ENCODE data around the gene RAB3C.

Gene RAB3C

DNA sequence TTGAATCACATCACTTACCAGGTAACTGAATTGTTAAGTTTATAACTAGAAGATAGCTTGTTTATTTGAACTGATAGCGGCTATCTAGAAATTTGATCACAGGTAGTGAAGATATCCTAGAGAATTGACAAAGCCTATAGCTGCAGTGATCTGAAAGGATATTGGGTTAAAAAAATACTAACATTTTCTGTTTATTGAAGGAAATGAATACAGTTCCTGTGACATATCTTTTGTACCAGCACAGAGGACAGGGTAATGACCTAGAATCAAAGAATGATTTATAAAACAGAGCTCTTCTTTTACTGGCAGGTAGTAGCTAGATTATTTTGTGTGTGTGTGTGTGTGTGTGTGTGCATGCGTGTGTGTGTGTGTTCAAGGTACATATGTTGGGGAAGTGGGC lies 94.8 kb downstream of the RAB3C start:
- Histone ChIP-seq H3K36me3 (ENCODE audit: insufficient read depth) (no peaks in the 10 kb centered on the region), H4K20me1 (ENCODE audit: insufficient read depth) (no peaks in the 10 kb centered on the region), H3K79me2 (ENCODE audit: insufficient read depth, low read depth) (no peaks in the 10 kb centered on the region), H3K27me3 (ENCODE audit: insufficient read depth, low read depth) (no peaks in the 10 kb centered on the region), H3K4me2 (no peak overlapping the region), H2AFZ (ENCODE audit: low read depth) (no peak overlapping the region), H3K4me3 (IDR thresholded peaks at IDR 0.05; ENCODE audit: insufficient read depth, low read depth, low read length) (no peak overlapping the region), H3K4me1 (ENCODE audit: low read depth, poor library complexity, severe bottlenecking) (no peaks in the 10 kb centered on the region), H3K27ac (no peak overlapping the region), H3K9ac (no peak overlapping the region)
- TF ChIP-seq, protein P1, sequence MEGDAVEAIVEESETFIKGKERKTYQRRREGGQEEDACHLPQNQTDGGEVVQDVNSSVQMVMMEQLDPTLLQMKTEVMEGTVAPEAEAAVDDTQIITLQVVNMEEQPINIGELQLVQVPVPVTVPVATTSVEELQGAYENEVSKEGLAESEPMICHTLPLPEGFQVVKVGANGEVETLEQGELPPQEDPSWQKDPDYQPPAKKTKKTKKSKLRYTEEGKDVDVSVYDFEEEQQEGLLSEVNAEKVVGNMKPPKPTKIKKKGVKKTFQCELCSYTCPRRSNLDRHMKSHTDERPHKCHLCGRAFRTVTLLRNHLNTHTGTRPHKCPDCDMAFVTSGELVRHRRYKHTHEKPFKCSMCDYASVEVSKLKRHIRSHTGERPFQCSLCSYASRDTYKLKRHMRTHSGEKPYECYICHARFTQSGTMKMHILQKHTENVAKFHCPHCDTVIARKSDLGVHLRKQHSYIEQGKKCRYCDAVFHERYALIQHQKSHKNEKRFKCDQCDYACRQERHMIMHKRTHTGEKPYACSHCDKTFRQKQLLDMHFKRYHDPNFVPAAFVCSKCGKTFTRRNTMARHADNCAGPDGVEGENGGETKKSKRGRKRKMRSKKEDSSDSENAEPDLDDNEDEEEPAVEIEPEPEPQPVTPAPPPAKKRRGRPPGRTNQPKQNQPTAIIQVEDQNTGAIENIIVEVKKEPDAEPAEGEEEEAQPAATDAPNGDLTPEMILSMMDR (conservative IDR thresholded peaks at IDR 0.05; ENCODE audit: low read depth, low read length) = no peak

DNA sequence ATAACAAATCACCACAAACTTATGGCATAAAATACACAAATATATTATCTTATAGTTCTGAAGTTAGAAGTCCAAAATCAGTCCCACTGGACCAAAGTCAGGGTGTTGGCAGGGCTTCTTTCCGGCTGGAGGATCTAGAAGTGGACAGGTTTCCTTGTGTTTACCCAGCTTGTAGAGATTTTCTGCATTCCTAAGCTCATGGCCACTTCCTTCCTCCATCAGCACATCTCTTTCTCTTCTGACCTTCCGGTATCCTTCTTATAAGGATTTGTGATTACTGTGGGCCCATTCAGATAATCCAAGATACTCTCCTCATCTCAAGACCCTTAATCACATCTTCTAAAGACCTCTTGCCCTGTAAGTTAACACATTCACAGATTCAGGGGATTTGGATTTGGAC lies 97.6 kb downstream of the RAB3C start:
- H3K4me3 ChIP-seq (IDR thresholded peaks at IDR 0.05; ENCODE audit: insufficient read depth, low read depth, low read length) = no peak overlapping the region
- H3K27me3 ChIP-seq (ENCODE audit: insufficient read depth, low read depth) = no peaks in the 10 kb centered on the region
- H3K9ac ChIP-seq = no peak overlapping the region
- H3K27ac ChIP-seq = no peak overlapping the region
- TF ChIP-seq, protein P1 (conservative IDR thresholded peaks at IDR 0.05; ENCODE audit: low read depth, low read length) = no peak
- H3K4me1 ChIP-seq (ENCODE audit: low read depth, poor library complexity, severe bottlenecking) = no peaks in the 10 kb centered on the region
- H3K4me2 ChIP-seq = no peak overlapping the region
- no peaks in the 10 kb centered on the region for H3K79me2 ChIP-seq (ENCODE audit: insufficient read depth, low read depth)
- H3K36me3 ChIP-seq (ENCODE audit: insufficient read depth) = no peaks in the 10 kb centered on the region
- no peaks in the 10 kb centered on the region for H4K20me1 ChIP-seq (ENCODE audit: insufficient read depth)
- H2AFZ ChIP-seq (ENCODE audit: low read depth) = no peak overlapping the region

DNA sequence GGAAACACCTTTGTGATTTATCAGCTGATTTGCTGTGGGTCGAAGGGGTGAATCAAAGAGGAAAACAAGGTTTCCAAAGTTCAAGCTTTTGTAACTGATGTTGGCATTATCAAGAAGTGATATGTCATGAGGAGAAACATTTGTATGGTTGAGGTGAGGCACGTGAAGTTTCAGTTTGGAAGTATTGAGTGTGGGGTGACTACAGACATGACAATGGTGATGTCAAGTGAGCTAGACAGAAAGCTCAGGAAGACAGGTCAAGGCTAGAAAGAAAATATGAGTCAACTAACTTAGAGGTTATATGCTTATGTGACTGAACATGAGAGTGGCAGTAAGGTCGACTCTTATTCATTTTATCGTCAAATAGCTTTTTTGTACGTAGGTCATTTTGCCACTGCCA lies 99.1 kb downstream of the RAB3C start:
- Histone ChIP-seq H3K27me3 (ENCODE audit: insufficient read depth, low read depth) (no peaks in the 10 kb centered on the region), H2AFZ (ENCODE audit: low read depth) (no peak overlapping the region), H3K27ac (no peak overlapping the region), H3K79me2 (ENCODE audit: insufficient read depth, low read depth) (no peaks in the 10 kb centered on the region), H4K20me1 (ENCODE audit: insufficient read depth) (no peaks in the 10 kb centered on the region), H3K4me1 (ENCODE audit: low read depth, poor library complexity, severe bottlenecking) (no peaks in the 10 kb centered on the region), H3K36me3 (ENCODE audit: insufficient read depth) (no peaks in the 10 kb centered on the region), H3K9ac (no peak overlapping the region), H3K4me2 (no peak overlapping the region), H3K4me3 (IDR thresholded peaks at IDR 0.05; ENCODE audit: insufficient read depth, low read depth, low read length) (no peak overlapping the region)
- TF ChIP-seq, protein P1 (conservative IDR thresholded peaks at IDR 0.05; ENCODE audit: low read depth, low read length) = no peak

DNA sequence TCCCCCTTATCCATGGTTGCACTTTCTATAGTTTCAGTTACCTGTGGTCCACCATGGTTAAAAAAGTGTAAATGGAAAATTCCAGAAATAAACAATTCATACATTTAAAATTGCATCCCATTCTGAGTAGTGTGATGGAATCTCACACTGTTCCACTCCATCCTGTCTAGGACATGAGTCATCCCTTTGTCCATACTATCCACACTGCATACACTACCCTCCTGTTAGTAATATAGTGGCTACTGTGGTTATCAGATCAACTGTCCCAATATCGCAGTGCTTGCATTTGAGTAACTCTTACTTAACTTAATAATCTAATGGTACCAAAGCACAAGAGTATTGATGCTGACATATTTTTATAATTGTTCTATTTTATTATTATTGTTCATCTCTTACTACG lies 100.7 kb downstream of the RAB3C start:
- Histone ChIP-seq H3K4me3 (IDR thresholded peaks at IDR 0.05; ENCODE audit: insufficient read depth, low read depth, low read length) (no peak overlapping the region), H3K4me2 (no peak overlapping the region), H3K79me2 (ENCODE audit: insufficient read depth, low read depth) (no peaks in the 10 kb centered on the region), H2AFZ (ENCODE audit: low read depth) (no peak overlapping the region), H3K36me3 (ENCODE audit: insufficient read depth) (no peaks in the 10 kb centered on the region), H3K27me3 (ENCODE audit: insufficient read depth, low read depth) (no peaks in the 10 kb centered on the region), H3K4me1 (ENCODE audit: low read depth, poor library complexity, severe bottlenecking) (no peaks in the 10 kb centered on the region), H3K9ac (no peak overlapping the region), H3K27ac (no peak overlapping the region), H4K20me1 (ENCODE audit: insufficient read depth) (no peaks in the 10 kb centered on the region)
- TF ChIP-seq, protein P1 (conservative IDR thresholded peaks at IDR 0.05; ENCODE audit: low read depth, low read length) = no peak

DNA sequence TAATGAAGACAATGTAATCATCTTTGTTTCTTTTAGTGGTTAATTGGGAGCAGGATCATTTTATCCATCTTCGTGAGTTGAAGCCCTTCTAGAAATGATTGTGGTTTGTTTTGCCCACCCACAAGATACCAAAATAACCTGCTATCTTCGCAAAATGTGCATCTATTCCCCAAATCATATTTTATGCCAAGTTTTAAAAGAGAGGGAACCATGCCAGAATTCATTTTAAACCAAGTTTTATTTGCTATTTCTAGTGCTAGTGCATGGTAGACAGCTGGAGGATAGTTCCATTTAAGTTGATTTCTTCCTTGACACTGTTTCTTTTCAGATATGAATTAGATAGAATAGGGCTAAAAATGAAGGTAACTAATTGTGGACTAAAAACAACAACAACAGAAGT lies 104.2 kb downstream of the RAB3C start:
- Histone ChIP-seq H4K20me1 (ENCODE audit: insufficient read depth) (no peaks in the 10 kb centered on the region), H3K27me3 (ENCODE audit: insufficient read depth, low read depth) (no peaks in the 10 kb centered on the region), H2AFZ (ENCODE audit: low read depth) (no peak overlapping the region), H3K4me3 (IDR thresholded peaks at IDR 0.05; ENCODE audit: insufficient read depth, low read depth, low read length) (no peak overlapping the region), H3K4me1 (ENCODE audit: low read depth, poor library complexity, severe bottlenecking) (no peaks in the 10 kb centered on the region), H3K79me2 (ENCODE audit: insufficient read depth, low read depth) (no peaks in the 10 kb centered on the region), H3K9ac (no peak overlapping the region), H3K27ac (no peak overlapping the region), H3K4me2 (no peak overlapping the region), H3K36me3 (ENCODE audit: insufficient read depth) (no peaks in the 10 kb centered on the region)
- TF ChIP-seq, protein P1 (conservative IDR thresholded peaks at IDR 0.05; ENCODE audit: low read depth, low read length) = no peak
